GM18499 (cell line): ENCODE results near the gene RBM33.

Experiments
- ATAC-seq: cut with Tn5 transposase; IDR thresholded peaks from one replicate; pipeline ENCODE4 v1.9.1; 2021; ENCODE audit warnings: moderate number of reproducible peaks; ENCODE audit not compliant: insufficient read depth, unreplicated experiment

RBM33 gene

DNA sequence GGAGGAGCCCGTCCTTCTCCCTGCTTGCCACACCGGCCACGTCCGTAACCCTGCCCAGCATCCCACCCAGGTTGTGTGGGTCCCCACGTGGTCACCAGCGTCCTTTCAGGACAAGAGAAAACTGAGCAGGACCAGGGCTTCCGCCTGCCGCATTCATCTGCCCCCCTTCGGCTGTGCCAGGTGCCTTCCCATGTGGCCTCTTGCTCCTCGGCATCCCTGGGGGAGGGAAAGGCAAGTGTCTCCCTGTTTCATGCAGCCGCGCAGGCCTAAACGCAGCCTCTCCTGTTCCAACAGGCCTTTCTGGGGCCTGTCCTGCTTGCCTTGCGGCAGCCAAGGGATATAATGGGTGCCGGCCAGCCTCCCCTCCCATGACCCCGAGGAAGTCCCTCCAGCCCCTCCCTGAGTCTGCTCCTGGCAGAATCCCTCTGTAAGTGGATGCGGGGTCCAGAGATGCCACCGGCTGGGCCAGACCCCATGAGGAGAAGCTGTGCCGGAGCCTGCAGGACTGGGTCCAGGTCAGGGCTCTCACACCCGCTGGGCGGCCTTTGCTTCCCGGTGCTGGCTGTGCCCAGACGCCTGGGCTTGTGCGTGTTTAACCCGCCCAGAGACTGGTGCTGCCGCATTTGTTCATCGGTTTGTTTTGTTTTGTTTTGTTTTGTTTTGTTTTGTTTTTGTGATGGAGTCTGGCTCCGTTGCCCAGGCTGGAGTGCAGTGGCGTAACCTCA lies 144.7 kb downstream of the RBM33 start:
- no peak for ATAC-seq

- no peak for ATAC-seq
Observed at GRCh38 chr7:155790666-155791065, 146.2 kb downstream of the RBM33 start.

GRCh38 chr7:155791214-155791737 lies 146.8 kb downstream of the RBM33 start:
- no peak for ATAC-seq

GRCh38 chr7:155791836-155792235 lies 147.4 kb downstream of the RBM33 start:
- no peak for ATAC-seq

DNA sequence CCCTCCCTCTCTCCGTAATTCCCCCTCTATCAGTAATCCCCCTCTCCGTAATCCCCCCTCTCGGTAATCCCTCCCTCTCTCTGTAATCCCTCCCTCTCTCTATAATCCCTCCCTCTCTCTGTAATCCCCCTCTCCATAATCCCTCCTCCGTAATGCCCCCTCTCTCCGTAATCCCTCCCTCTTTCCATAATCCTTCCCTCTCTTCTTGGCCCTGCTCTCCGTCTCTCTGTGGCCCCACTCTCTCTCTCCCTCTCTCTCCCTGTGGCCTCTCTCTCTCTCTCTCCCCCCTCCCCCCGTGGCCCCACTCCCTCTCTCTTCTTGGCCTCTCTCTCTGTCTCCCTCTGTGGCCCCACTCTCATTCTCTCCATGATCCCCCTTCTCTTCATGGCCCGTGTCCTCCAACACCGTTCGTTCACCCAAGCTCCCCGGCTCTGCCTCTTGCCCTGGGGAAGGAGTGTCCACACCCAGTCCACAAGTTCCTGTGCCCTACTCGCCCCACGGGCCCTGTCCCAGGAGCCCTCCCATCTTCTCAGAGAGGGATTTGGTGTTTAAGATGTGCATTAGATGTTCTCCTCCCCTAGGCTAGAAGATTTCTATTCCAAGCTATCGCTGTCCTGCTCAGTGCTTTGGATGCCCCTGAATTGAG lies 148.0 kb downstream of the RBM33 start:
- no peak for ATAC-seq

DNA sequence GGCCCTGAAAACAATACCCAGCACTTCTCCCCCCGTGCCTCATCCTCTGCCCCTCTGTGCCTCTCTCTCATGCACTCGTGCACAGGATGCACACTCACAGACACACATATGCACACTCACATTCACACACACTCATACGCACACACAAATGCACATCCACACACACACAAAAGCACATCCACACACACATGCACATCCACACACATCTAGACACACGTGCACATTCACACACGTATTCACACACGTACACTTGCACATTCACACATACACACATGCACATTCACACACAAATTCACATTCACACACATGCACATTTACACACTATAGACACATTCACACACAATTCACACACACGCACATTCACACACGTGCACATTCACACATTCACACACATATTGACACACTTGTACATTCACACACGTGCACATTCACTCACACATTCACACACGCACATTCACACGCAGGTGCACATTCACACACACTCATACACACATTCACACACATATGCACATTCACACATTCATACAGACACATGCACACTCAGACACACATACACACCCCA lies 148.6 kb downstream of the RBM33 start:
- no peak for ATAC-seq

DNA sequence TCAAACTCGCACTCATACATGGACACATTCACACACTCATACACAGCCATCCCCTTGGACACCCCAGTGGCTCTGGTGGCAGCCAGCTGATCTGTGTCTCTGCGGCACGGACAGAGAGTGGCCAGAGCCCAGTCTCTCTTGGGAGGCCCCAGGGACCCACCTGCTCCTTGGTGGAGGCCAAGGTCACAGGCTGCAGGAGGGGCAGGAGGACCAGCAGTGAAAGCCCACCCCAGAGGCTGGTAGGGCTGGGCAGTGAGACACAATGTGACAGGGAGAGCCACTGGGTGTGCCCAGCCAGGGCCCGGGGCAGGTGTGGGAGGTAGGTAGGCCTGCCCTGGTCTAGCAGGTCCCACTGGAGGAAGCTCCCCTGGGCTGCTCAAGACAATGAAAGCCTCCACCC lies 149.3 kb downstream of the RBM33 start:
- no peak for ATAC-seq

DNA sequence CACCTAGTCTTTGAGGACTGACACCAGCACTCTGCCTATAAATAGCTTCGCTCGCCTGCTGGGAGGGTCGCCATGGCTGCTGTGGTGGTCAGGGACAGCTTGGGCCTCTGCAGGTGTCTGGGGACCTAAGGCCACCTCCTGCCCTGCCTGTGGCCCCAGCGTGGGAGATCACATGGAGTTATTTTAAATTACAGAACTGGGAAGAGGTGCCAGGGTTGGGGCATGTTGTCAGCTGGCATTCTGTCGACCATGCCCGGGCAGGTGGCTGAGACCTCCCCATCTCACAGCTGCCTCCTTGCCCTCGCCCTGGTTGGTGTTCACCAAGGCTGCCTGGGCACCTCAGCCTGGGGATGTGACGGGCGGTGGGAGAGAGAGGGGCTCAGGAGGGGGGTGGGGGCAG lies 149.7 kb downstream of the RBM33 start:
- no peak for ATAC-seq

- no peak for ATAC-seq
Observed at GRCh38 chr7:155795401-155795800, 150.9 kb downstream of the RBM33 start.

DNA sequence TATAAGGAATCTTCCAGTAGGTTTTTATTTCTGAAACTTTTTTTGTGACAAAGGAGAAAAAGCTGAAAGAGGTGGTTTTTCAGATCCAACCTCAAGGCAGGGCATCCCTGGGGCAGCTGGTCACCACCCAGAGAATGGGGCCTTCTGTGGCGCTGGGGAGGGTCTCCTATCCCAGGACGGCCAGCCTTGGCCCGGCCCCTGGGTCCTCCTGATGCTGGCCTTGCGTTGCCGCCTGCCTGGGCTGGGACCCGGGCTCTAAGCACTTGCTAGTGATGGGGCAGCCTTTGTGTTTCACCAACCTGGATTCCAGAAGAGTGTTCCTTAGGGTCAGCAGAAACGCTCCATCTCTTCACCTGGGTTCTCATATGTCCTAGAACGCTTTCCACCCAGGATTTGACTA lies 151.5 kb downstream of the RBM33 start:
- no peak for ATAC-seq

GRCh38 chr7:155796381-155797261 lies 152.2 kb downstream of the RBM33 start:
- ATAC-seq, result no peak

DNA sequence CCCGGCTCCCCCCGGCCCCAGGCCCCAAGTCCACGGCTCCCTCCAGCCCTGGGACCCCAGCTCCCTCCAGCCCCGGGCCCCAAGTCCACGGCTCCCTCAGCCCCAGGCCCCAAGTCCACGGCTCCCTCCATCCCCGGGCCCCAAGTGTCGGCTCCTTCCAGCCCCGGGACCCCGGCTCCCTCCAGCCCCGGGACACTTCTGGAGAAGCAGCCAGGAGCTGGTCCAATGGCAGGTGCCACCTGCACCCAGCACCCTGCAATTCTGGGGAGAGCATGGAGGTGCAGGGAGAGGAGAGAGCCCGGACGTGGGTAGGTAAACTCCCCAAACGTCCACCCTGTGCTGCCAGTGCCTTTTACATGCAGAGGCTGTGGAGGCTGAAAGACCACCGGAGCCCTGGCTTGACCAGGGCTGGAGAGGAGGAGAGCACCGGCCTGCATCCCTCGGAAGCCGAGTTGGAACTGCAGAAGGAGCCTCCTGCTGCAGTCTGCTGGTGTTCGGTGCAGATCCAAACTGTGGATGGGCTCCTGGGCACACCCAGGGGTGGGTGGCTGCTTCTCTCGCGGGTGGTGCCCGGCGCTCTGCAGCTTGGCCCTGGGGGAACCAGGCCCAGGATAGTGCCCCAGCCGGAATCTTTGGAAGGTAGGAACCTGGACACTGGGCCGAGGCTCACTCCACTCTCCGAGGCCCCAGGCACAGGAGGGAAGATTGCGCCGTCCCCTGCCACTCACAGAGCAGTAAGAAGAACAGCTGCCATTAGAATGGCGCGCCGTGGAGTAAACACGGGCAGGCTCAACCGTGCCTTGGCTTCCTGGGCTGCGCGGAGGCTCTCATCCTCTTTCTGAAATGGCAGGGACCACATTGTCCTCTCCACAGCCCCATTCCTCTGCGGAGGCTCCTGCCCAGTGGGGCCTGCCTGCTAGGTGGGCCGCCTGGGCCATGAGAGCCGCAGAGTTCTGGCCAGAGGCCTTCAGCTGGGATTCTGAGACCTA lies 153.1 kb downstream of the RBM33 start:
- ATAC-seq, result no peak

- ATAC-seq, result no peak
Observed at GRCh38 chr7:155798673-155799439, 154.4 kb downstream of the RBM33 start.

- ATAC-seq, result no peak
Observed at GRCh38 chr7:155799514-155799913, 155.1 kb downstream of the RBM33 start.

DNA sequence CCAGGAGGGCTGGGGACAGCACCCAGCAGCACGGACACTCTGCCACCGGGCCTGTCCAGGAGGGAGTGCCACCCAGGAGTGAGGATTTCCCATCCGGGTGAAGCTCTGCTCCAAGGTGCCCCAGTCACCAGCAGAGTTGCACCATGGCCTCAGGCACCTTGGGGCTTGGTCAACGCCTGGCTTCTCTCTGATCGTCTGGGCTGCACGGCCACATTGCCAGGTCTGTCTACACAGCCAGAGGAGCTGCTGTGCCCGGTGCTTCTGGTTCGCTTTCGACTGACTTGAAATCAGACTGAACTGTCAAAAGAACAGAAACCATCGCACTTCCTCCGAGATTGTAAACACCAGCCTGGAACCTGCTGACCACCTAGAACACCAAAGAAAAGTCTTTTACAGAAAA lies 155.8 kb downstream of the RBM33 start:
- ATAC-seq, result no peak

GRCh38 chr7:155800741-155801267 lies 156.3 kb downstream of the RBM33 start:
- ATAC-seq, result no peak

- ATAC-seq, result no peak
Observed at GRCh38 chr7:155802291-155802690, 157.8 kb downstream of the RBM33 start.

DNA sequence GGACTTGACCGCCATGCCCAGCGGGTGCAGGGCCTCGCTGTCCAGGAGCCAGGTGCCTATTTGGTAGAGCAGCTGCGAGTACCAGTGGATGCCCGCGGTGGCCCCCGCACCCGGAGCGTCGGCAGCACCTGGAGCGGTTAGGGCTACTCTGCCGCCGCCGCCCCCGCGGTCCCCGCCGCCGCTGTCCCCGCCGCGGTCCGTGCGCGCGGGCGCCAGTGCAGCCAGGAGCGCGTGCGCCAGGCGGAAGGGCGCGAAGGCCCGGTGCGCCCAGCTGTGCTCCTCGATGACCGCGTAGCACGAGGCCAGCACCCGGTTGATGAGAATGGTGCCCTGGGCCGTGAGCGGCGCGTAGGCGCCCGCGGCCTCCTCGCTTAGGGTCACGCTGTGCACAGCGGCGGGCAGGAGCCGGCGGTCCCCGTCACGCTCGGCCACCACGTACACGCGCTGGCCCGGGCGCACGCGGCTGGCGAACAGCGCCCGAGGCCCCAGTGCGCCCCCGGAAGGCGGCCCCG lies 158.5 kb downstream of the RBM33 start:
- no peak for ATAC-seq
